Erythroblast (primary cell): ENCODE measurements around the gene PMVK.

Experiments used
- GATA1 ChIP-seq: IDR thresholded peaks from 2 replicates; pipeline ENCODE4 v1.6.1; 2011; ENCODE audit warnings: low read depth, mild to moderate bottlenecking, control low read depth, low read length, moderate library complexity
- POLR2A ChIP-seq: IDR thresholded peaks from 2 replicates; pipeline ENCODE4 v1.6.1; 2011; ENCODE audit warnings: mild to moderate bottlenecking, low read length

DNA sequence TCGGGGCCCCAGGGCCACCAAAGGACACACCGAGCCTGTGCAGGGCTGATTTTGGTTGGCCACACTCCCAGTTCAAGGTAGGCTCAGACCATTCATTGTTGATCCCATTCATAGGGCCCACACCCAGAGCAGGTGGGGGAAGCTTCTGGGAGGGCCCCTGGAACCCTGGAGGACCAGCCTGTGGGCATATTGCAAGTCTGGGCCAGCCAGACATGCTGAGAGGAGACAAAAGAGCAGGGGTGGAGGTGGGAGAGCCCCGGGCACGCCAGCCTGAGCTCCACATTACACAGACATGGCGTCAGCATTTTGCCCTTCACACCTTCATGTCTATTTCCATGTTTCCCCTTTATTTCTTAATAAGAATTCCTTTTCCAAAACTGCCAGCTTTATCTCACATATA lies 25.7 kb downstream of the PMVK start:
- TF ChIP-seq POLR2A, result no peak
- no peak for TF ChIP-seq GATA1
